GM12873 (cell line): ENCODE measurements around the gene PLXNA4.

Experiments used
- CTCF ChIP-seq: IDR thresholded peaks from 2 replicates; pipeline ENCODE4 v1.5.1; 2012; ENCODE audit warnings: low read depth, mild to moderate bottlenecking, moderate library complexity, low read length, control low read depth; ENCODE audit not compliant: insufficient read depth; ENCODE audit errors: missing control alignments

PLXNA4 gene

DNA sequence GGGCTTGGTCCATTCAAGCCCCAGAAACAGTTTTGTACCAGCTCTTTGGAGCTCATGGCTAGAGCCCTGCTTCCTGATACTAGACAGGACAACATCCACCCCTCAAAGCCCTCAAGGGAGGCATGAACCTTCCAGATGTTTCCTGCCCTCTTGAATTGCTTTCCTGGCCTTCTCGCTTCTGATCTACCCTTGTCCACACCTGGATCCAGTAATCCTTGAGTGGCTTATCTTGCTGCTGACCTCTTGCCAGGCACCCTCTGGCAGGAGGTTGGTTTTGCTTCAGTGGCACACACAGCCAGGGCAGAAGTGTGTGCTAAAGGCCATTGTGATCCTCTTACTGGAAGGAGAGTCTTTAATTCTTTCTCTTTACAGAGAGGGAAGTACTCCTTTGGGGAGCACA is 495.8 kb downstream of the PLXNA4 start:
- no peak for TF ChIP-seq CTCF

GRCh38 chr7:132078891-132079735 is 497.2 kb downstream of the PLXNA4 start:
- TF ChIP-seq CTCF = no peak

DNA sequence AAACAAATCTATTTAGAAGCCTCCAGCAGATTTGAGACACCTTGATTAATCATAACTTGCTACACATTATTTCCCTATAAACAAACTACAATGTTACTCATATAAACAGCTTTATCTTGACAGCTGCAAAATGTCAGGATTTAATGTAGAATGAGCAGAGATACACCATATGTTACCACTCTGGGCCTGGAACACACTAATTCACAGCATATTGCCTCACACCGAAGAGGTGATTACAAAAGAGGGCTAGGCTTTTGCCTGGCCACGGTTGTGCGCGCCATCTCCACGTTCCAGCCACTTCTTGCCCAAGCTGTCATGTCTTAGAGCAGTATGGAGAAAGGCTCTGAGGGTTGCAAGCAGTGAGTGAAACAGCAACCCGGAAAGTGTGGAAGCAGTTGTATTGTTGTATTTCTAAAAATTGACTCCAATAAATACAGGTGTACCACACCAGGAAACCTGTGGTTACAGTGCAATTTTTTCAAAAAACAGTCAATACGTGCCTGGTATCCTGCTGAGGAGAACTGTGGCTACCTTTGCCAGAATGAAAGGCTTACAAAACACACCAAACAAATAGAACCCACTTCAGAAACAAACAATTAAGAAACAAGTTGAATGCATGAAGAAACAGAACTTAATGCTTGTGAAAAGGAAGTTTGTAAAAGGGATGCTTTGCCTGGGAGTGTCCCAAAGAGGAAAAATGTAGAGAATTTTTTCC is 498.1 kb downstream of the PLXNA4 start:
- TF ChIP-seq CTCF = no peak

DNA sequence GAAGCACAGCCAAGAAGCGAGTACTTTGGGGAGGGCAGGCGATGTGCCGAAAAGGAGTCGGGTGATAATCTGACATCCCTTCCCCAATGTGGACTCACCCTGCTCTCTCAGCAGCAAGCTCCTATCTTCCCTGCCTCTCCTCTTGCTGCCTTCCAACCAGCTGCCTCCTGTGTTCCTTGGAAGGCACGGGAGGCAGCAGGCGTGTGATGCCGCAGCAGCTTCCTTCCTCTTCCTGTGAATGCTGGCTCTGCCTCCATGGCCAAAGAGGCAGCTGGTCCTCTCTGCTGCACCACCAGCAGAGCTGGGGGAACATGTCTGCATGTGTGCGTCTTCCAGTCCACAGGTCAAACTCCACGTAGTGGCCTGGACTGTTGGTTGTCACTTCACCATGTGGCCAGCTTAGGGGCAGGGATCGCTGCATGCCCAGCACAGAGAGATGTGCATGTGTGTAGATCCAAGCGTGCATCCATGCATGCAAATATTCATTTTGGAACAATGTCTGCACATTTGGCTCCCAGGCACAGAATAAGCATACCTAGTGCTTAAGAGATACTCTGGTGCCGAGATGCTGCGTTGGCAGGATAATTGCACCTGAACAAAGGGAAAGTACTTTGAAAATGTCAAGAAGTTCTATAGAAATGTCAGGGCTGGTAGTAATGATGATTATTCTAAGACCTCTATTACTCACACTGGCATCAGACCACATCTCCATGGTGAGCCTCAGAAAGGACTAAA is 499.8 kb downstream of the PLXNA4 start:
- no peak for TF ChIP-seq CTCF

DNA sequence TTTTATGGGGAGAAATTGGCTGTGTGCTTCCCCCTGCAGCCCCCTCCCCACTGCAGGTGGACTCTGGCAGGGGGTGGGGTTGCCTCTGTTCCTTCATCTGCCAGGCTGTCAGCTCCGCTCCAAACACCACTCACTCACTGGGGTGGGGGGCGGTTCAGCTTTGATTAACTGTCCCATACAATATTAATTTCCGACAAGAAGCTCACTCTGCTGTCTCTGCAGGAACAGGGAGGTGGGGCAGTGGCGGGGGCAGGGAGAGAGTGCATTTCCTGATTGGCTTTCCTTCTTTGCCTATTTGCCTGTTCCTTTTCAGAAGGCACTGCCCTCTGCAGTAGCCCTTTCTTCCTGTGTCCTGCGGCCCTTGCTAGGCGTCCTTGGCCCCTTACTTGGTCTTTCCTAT is 500.8 kb downstream of the PLXNA4 start:
- TF ChIP-seq CTCF = no peak

DNA sequence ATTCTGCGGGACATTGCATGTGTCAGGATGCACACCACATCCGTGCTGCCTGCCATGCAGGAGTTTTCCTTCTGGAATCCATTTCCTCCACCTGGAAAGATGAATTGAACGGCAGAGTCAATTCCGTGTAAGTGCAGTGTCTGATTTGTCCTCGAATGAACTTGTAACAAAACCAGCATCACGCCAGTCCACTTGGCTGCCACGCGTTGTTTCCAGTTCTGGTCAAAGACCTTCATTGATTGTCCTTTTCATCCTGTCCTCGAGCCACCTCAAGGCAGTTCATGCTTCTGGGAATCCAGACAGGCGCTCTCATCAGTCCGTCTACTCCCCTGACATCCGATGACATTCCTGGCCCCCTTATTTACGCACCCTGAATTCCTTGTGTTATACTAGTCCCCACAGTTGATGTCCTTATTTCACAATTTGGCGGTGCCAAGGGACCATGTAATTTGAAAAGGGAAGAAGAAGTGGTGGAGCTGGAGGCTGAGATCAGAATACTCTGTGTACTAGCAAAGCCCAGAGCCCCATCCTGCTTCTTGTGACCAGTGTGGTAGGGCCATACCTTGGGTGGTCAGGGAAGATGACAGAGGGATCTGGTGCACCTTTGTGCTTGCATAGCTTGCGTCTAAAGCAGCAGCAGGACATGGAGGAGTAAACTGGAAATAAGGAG is 502.2 kb downstream of the PLXNA4 start:
- TF ChIP-seq CTCF = no peak
